SK-N-SH (cell line): ENCODE measurements around the gene MAPT. TPM values are rescaled to one million over a fixed set of nuclear protein-coding genes. Genes with fewer than 3 reads are reported as not detected.
"Not testable (repeated sequence)": the region's sequence is repeated elsewhere in the genome, so short reads cannot be mapped to it uniquely, and the experiment has no call there.

ENCODE experiments used
- CTCF ChIA-PET: fragments of 300-600, 350-600 bp; formaldehyde crosslinking; extraction: SDS; loops from one replicate; lab custom pipeline; 2021; lab: Yijun Ruan, JAX
- POLR2A ChIA-PET: fragments of 350-600 bp; sonication (Branson Sonifier 250); formaldehyde crosslinking; extraction: SDS; loops from one replicate; lab custom pipeline; 2020; ENCODE audit warnings: antibody characterized with exemption, inconsistent platforms; lab: Yijun Ruan, JAX
- DNase-seq: peaks from one replicate; pipeline ENCODE4 v3.0.0; 2012
- H2AFZ ChIP-seq: fragments of 200-600 bp; sonication (generic); 2 replicates; pipeline ENCODE4 v1.8.1; 2016; ENCODE audit warnings: antibody characterized with exemption, mild to moderate bottlenecking, low read depth
- H3F3A ChIP-seq: fragments of 200-600 bp; sonication (generic); replicated peaks from 2 replicates; pipeline ENCODE3; 2016; ENCODE audit warnings: antibody characterized with exemption, mild to moderate bottlenecking; ENCODE audit not compliant: insufficient read depth
- H3K27ac ChIP-seq, 2 experiments: fragments of 200-500 bp in 1 of 2; fragments of 200-600 bp in 1 of 2; sonication (Bioruptor generic) in 1 of 2; sonication (generic), shearing (Covaris generic) in 1 of 2; 2 replicates each; pipeline versions ENCODE4 v1.5.1 to v1.6.1; 2014 to 2016; ENCODE audit warnings: low read depth in 2 of 2, inconsistent platforms in 1 of 2, low read length in 1 of 2, mild to moderate bottlenecking in 1 of 2, mixed read lengths in 1 of 2
- H3K27me3 ChIP-seq: fragments of 200-600 bp; sonication (generic), shearing (Covaris generic); 2 replicates; pipeline ENCODE4 v1.6.1; 2016; ENCODE audit warnings: mixed run types; ENCODE audit not compliant: insufficient read depth
- H3K36me3 ChIP-seq, 2 experiments: fragments of 200-500 bp in 1 of 2; fragments of 200-600 bp in 1 of 2; sonication (Bioruptor generic) in 1 of 2; sonication (generic) in 1 of 2; replicated peaks in 1 of 2; 2 replicates each; pipeline versions ENCODE3 to v1.5.1; 2014 to 2016; ENCODE audit warnings: low read length in 1 of 2, mild to moderate bottlenecking in 1 of 2; ENCODE audit not compliant: insufficient read depth in 2 of 2, control insufficient read depth in 1 of 2
- H3K4me1 ChIP-seq, 2 experiments: fragments of 200-500 bp in 1 of 2; fragments of 200-600 bp in 1 of 2; sonication (Bioruptor generic) in 1 of 2; sonication (generic), shearing (Covaris generic) in 1 of 2; 2 replicates each; pipeline versions ENCODE4 v1.5.1 to v1.6.1; 2014 to 2016; ENCODE audit warnings: low read depth in 1 of 2, low read length in 1 of 2, mixed run types in 1 of 2; ENCODE audit not compliant: insufficient read depth in 2 of 2, control insufficient read depth in 1 of 2
- H3K4me2 ChIP-seq: fragments of 200-600 bp; sonication (generic), shearing (Covaris generic); 2 replicates; pipeline ENCODE4 v1.6.1; 2017; ENCODE audit warnings: mixed run types
- H3K4me3 ChIP-seq, 2 experiments: fragments of 200-500 bp in 1 of 2; fragments of 200-600 bp in 1 of 2; sonication (Bioruptor generic) in 1 of 2; sonication (generic), shearing (Covaris generic) in 1 of 2; 2 replicates each; pipeline versions ENCODE4 v1.5.1 to v1.8.1; 2014 to 2016; ENCODE audit warnings: low read depth in 2 of 2, inconsistent platforms in 1 of 2, low read length in 1 of 2, mild to moderate bottlenecking in 1 of 2, mixed read lengths in 1 of 2, moderate library complexity in 1 of 2
- H3K79me2 ChIP-seq: fragments of 200-600 bp; sonication (generic); 2 replicates; pipeline ENCODE4 v1.8.1; 2017; ENCODE audit warnings: mild to moderate bottlenecking; ENCODE audit not compliant: insufficient read depth
- H3K9ac ChIP-seq: fragments of 200-600 bp; sonication (generic); 2 replicates; pipeline ENCODE4 v1.6.1; 2017; ENCODE audit warnings: mixed run types
- H3K9me2 ChIP-seq: fragments of 200-600 bp; sonication (generic); 2 replicates; pipeline ENCODE4 v1.6.1; 2017; ENCODE audit warnings: mixed run types
- H3K9me3 ChIP-seq: fragments of 200-600 bp; sonication (generic); 2 replicates; pipeline ENCODE4 v1.6.1; 2017; ENCODE audit warnings: mixed run types, mild to moderate bottlenecking, moderate library complexity
- H4K20me1 ChIP-seq: fragments of 200-600 bp; sonication (generic); 2 replicates; pipeline ENCODE4 v1.6.1; 2017; ENCODE audit warnings: mild to moderate bottlenecking, mixed run types; ENCODE audit not compliant: insufficient read depth
- EP300 ChIP-seq, 2 experiments: IDR thresholded peaks; 2 replicates each; pipeline versions ENCODE4 v1.4.0 to v1.6.1; 2012; ENCODE audit warnings: borderline replicate concordance in 1 of 2, low read depth in 1 of 2, low read length in 1 of 2
- FOXJ3 ChIP-seq: sonication (generic); formaldehyde crosslinking; IDR thresholded peaks from 2 replicates; pipeline ENCODE4 v1.5.1; 2020; ENCODE audit warnings: mild to moderate bottlenecking, missing genetic modification reagents
- GATA2 ChIP-seq: sonication (generic); formaldehyde crosslinking; IDR thresholded peaks from 2 replicates; pipeline ENCODE4 v1.5.0; 2020; ENCODE audit warnings: mild to moderate bottlenecking, missing genetic modification reagents
- MXI1 ChIP-seq: IDR thresholded peaks from 2 replicates; pipeline ENCODE4 v1.6.1; 2012; ENCODE audit warnings: mild to moderate bottlenecking, low read depth, low read length, improper control_type of control experiment
- NFIC ChIP-seq: IDR thresholded peaks from 2 replicates; pipeline ENCODE4 v1.4.0; 2012; ENCODE audit warnings: borderline replicate concordance
- RAD21 ChIP-seq: IDR thresholded peaks from 2 replicates; pipeline ENCODE4 v1.6.1; 2012; ENCODE audit warnings: mild to moderate bottlenecking, low read length
- ZBTB33 ChIP-seq: IDR thresholded peaks from 2 replicates; pipeline ENCODE4 v1.4.0; 2012; ENCODE audit warnings: low read depth, borderline replicate concordance
- WGBS: methylation state at CpG from one replicate; pipeline ENCODE4 v1.1.6; 2017; ENCODE audit warnings: low lambda C conversion rate; 5-methylcytosine and 5-hydroxymethylcytosine counted together
- polyA plus RNA-seq, 3 experiments: library from polyadenylated mRNA; depleted of rRNA; stranded (reverse); fragments of >200 nt; gene quantifications; 2 replicates each; pipeline ENCODE4 v1.2.3, GENCODE V29; 2012

The MAPT gene
- polyA plus RNA-seq, 1 of the 3 experiments (the other 2 are of a cell fraction), result 0.74 TPM

GRCh38 chr17:46003907-46004748, 109.8 kb downstream of the MAPT start:
- 9% methylated on average over 6 of the region's 6 CpGs for WGBS
- no peaks in the 10 kb centered on the region for H3K36me3 ChIP-seq
- ChIA-PET CTCF (interaction anchor here (0.7 to 8.5 kb wide), 31 partner anchors 10 to 939 kb away, joined by 3 to 104 read pairs (median 5); partner anchors contain the start of gene KANSL1), POLR2A (no interaction called here)
- H3F3A ChIP-seq, result no peaks in the 10 kb centered on the region
- peaks cover 0 to 9% of the 10 kb centered on the region in 2 experiments; a peak in 1 of 4 replicates for H3K4me1 ChIP-seq
- H3K9me2 ChIP-seq, result no peaks in the 10 kb centered on the region
- peak; percentile 77; the same call in 1 of the 2 replicates for TF ChIP-seq FOXJ3 (CRISPR knock-in tag)
- TF ChIP-seq NFIC, result peak; percentile 62; the same call in 1 of the 2 replicates
- TF ChIP-seq ZBTB33, result no peak
- TF ChIP-seq RAD21, result peak; percentile 8; the same call in 1 of the 2 replicates
- TF ChIP-seq EP300 (IDR thresholded peaks at IDR 0.05; ENCODE audit: borderline replicate concordance in 1 of 2, low read depth in 1 of 2, low read length in 1 of 2), result peak in 1 of 2 experiments; percentile 29; a peak in 1 of 4 replicates
- TF ChIP-seq GATA2 (CRISPR knock-in tag), result no peak
- 0 out of 2 replicates have a peak, but pooled peaks have one; percentile 28 for TF ChIP-seq MXI1
- no peaks in the 10 kb centered on the region for H3K27me3 ChIP-seq
- H3K9me3 ChIP-seq, result no peaks in the 10 kb centered on the region
- no peak overlapping the region for H3K4me3 ChIP-seq
- no peak overlapping the region for H3K9ac ChIP-seq
- no peaks in the 10 kb centered on the region for H3K79me2 ChIP-seq
- H4K20me1 ChIP-seq, result no peaks in the 10 kb centered on the region
- peak; percentile 83 for DNase-seq
- no peak overlapping the region for H3K4me2 ChIP-seq
- peak overlapping the region in 1 of 2 experiments; percentile 64; a peak in 2 of 4 replicates for H3K27ac ChIP-seq
- H2AFZ ChIP-seq, result no peak overlapping the region; the same call in 1 of the 2 replicates

- POLR2A ChIA-PET, H3K9me3 ChIP-seq, H3K4me3 ChIP-seq, DNase-seq, H3K4me1 ChIP-seq, H3F3A ChIP-seq, H3K9ac ChIP-seq, H4K20me1 ChIP-seq, H3K27ac ChIP-seq, H3K27me3 ChIP-seq, H3K36me3 ChIP-seq, H3K4me2 ChIP-seq, H2AFZ ChIP-seq, H3K9me2 ChIP-seq, H3K79me2 ChIP-seq: not testable (repeated sequence)
- CTCF ChIA-PET, result interaction anchor here (0.8 to 6.0 kb wide), 2 partner anchors 38 to 207 kb away, joined by 4 to 58 read pairs; no protein-coding TSS in a partner anchor
- 85% methylated on average over 1 of the region's 1 CpG for WGBS
These were observed 111.7 kb downstream of the MAPT start for GRCh38 chr17:46006082-46006481.
